Measurements from ENCODE around the gene INVS. TPM values are rescaled to one million over a fixed set of nuclear protein-coding genes. Genes with fewer than 3 reads are reported as not detected.

The INVS gene
- total RNA-seq, 4 donors from 2014 or later = 19.2 to 24.1 (median 23.4) TPM

GRCh38 chr9:100306283-100306682, 207.2 kb downstream of the INVS start:
- intact Hi-C loops (cut with DNase I) = no loop called here
- DNase-seq (ENCODE audit: extremely low spot score) = no peak
- Histone ChIP-seq H3K27me3 (no peaks in the 10 kb centered on the region), H3K27ac (replicated peaks in 1 of 4) (no peak overlapping the region), H3K4me3 (no peak overlapping the region), H3K36me3 (peaks cover 0 to 53% (median 28%) of the 10 kb centered on the region in 4 donors), H3K9me3 (no peaks in the 10 kb centered on the region), H3K4me1 (peaks cover 0 to 35% (median 23%) of the 10 kb centered on the region in 4 donors)
- TF ChIP-seq CTCF (IDR thresholded peaks at IDR 0.05) (no peak), POLR2AphosphoS5 (IDR thresholded peaks at IDR 0.05) (no peak)
- 100% methylated on average over 1 of the region's 1 CpG for WGBS

GRCh38 chr9:100307080-100307479, 208.0 kb downstream of the INVS start:
- no peaks in the 10 kb centered on the region for H3K9me3 ChIP-seq
- intact Hi-C loops (cut with DNase I) = no loop called here
- 88% methylated on average over 2 of the region's 2 CpGs for WGBS
- DNase-seq (ENCODE audit: extremely low spot score) = no peak
- H3K36me3 ChIP-seq = peaks cover 0 to 45% (median 22%) of the 10 kb centered on the region in 4 donors
- H3K27ac ChIP-seq (replicated peaks in 1 of 4) = no peak overlapping the region
- TF ChIP-seq POLR2AphosphoS5 (IDR thresholded peaks at IDR 0.05) (no peak), EP300 (IDR thresholded peaks at IDR 0.05) (no peak), POLR2A (IDR thresholded peaks at IDR 0.05; ENCODE audit: low read depth) (no peak), CTCF (IDR thresholded peaks at IDR 0.05) (no peak)
- H3K4me1 ChIP-seq = peaks cover 0 to 36% (median 23%) of the 10 kb centered on the region in 4 donors
- H3K4me3 ChIP-seq = no peak overlapping the region
- H3K27me3 ChIP-seq = no peaks in the 10 kb centered on the region

GRCh38 chr9:100308965-100309564, 210.0 kb downstream of the INVS start:
- DNase-seq (ENCODE audit: extremely low spot score) = no peak
- intact Hi-C loops (cut with DNase I) = no loop called here
- H3K4me1 ChIP-seq = peaks cover 0 to 26% (median 18%) of the 10 kb centered on the region in 4 donors
- TF ChIP-seq POLR2A (IDR thresholded peaks at IDR 0.05; ENCODE audit: low read depth) = no peak
- no peak for TF ChIP-seq POLR2AphosphoS5 (IDR thresholded peaks at IDR 0.05)
- no peak for TF ChIP-seq EP300 (IDR thresholded peaks at IDR 0.05)
- TF ChIP-seq CTCF (IDR thresholded peaks at IDR 0.05) = no peak
- H3K4me3 ChIP-seq = no peak overlapping the region
- H3K27me3 ChIP-seq = no peaks in the 10 kb centered on the region
- no peak overlapping the region for H3K27ac ChIP-seq (replicated peaks in 1 of 4)
- no peaks in the 10 kb centered on the region for H3K9me3 ChIP-seq
- WGBS = 61% methylated on average over 1 of the region's 1 CpG
- peaks cover 0 to 40% (median 14%) of the 10 kb centered on the region in 4 donors for H3K36me3 ChIP-seq

- H3K4me3 ChIP-seq = no peak overlapping the region
- peaks cover 0 to 39% (median 10%) of the 10 kb centered on the region in 4 donors for H3K36me3 ChIP-seq
- H3K27ac ChIP-seq (replicated peaks in 1 of 4) = no peak overlapping the region
- 66% methylated on average over 2 of the region's 2 CpGs for WGBS
- intact Hi-C loops (cut with DNase I) = no loop called here
- H3K27me3 ChIP-seq = no peaks in the 10 kb centered on the region
- DNase-seq (ENCODE audit: extremely low spot score) = no peak
- H3K9me3 ChIP-seq = no peaks in the 10 kb centered on the region
- no peak for TF ChIP-seq CTCF (IDR thresholded peaks at IDR 0.05)
- H3K4me1 ChIP-seq = peaks cover 0 to 26% (median 18%) of the 10 kb centered on the region in 4 donors
Measured at GRCh38 chr9:100309992-100310391, 210.9 kb downstream of the INVS start.

- no peak for DNase-seq (ENCODE audit: extremely low spot score)
- Histone ChIP-seq H3K4me3 (no peak overlapping the region), H3K4me1 (peaks cover 0 to 5% (median under 1%) of the 10 kb centered on the region in 4 donors), H3K27me3 (no peaks in the 10 kb centered on the region), H3K9me3 (no peaks in the 10 kb centered on the region), H3K27ac (replicated peaks in 1 of 4) (no peak overlapping the region), H3K36me3 (peaks cover 5 to 59% (median 20%) of the 10 kb centered on the region in 4 donors)
- TF ChIP-seq EP300 (IDR thresholded peaks at IDR 0.05) (no peak), CTCF (IDR thresholded peaks at IDR 0.05) (no peak)
- intact Hi-C loops (cut with DNase I) = no loop called here
- 89% methylated on average over 4 of the region's 4 CpGs for WGBS
Measured at GRCh38 chr9:100315561-100315960, 216.5 kb downstream of the INVS start.
